Embryonic facial prominence (tissue), 1 donor: ENCODE results near the gene TTC38.
"Not testable (repeated sequence)": the region's sequence is repeated elsewhere in the genome, so short reads cannot be mapped to it uniquely, and the experiment has no call there.

Experiments
- DNase-seq: peaks from one replicate; pipeline ENCODE4 v3.0.0-alpha.2; 2016; ENCODE audit errors: extremely low spot score

The TTC38 gene

DNA sequence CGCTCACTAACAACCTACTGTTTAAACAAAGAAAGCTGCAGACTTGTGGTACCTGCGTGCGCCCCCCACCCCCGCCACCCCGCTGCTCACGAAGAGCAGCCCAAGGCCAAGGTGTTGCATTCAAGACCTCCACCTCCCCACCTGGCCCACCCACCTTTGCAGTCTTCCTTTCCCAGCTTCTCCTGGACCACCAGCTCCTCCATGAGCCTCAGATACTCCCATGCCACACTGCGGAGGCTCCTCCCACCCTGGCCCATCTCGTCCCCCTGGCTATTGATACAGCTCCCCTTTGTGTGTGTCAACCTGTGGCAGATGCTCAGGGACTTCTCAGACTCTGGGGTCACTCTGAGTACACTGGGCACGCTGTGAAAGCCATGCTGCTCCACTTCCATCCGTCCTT lies 21.6 kb upstream of the TTC38 start:
- DNase-seq = no peak

DNA sequence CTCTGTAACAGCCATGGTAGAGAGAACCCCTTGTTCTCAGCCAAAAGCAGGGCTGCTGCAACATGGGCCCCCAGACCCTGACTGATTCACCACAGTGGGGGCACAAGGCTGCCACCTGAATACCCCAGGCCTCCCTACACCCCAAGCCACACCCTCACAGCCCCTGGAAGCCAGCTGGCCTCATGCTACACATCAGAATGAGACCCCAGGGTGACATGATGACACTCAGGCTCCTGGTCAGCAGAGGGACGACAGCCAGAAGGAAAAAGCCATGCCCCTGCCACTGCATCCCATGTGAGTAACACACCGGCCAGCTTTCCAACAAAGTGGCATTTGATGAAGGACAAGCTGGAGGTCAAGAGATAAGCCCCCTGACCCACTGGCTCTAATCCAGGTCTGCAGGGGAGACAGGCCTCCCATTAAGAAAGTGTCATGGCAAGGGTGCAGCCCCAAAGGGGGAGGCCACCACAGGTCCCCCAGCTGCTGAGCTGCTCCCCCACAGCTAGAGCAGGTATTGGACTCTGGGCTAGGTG lies 20.3 kb upstream of the TTC38 start:
- DNase-seq = no peak

DNA sequence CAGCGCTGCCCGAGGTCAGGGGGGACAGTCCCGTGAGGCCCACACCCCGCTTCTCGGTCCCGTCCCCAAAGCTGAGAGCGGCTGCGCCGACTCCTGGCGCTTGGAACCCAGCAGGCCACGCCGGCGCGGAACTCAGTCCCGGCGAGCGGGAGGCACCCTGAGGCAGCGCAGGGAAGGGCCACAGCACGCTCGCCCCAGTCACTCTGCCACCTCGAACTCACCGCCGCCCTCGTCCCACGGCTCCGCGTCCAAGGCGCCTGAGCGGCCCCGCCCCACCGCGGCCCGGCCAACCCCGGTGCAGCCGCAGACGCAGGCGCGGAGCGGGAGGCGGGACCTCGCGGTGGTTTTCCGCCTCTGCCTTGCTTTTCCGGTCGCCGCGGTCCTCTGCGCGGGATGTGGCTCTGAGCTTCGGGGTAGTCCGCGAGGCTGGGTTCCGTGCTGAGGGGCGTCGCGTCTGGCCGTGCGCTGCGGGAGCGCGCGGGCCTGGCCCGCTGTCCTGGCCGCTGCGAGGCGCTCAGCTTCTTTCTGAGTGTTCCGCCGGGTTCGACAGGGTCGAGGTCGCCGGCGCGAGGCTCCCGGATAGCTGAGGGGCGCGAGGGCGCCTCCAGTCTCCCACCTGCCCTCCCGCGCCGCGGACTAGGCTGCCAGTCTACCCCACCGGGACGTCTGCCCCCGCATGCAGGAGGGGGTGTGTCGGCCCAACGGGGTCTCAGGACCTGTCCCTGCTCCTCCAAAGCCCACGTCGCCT lies 17.6 kb upstream of the TTC38 start, which contains the start of gene CDPF1:
TSS of gene CDPF1 (minus strand) at position 259 of the 748 bp plus-strand sequence. CDS start 2,009 bp downstream, outside the sequence.
- DNase-seq = peak; percentile 18

DNA sequence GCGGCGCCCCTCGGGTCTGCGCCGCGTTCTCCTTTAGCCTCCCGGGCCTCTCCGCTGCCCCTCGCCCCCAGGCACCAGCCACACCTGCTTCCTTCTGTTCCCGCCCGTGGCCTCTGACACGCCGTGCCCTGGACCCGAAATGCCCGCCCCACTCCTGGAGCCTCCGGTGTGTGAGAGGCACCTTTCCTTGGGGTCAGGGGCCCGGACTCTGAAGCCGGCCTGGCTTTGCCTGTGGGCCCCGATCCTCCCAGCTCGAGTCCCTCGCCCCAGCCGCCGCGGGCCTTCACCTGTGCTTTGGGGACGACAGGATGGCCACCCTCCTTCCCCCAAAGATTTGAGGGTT lies 17.1 kb upstream of the TTC38 start:
- no peak for DNase-seq

DNA sequence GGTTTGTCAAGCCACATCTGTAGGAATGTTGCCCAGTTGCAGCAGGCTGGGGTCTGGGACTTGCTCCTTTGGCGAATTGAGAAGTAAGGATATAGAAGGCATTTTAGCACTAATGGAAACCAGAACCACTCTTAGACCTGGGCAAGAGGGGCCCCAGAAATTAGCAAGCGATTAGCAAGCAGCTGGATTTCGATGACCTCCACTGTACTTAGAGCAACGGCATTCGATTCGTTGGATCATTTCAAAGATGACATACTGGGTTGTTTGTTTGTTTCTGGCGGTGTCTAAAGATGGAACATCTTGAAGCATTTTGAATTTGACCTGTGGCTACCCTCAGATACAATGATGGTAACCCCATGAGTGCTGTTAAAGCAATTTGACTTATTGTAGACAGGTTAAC lies 16.5 kb upstream of the TTC38 start:
- DNase-seq = no peak

DNA sequence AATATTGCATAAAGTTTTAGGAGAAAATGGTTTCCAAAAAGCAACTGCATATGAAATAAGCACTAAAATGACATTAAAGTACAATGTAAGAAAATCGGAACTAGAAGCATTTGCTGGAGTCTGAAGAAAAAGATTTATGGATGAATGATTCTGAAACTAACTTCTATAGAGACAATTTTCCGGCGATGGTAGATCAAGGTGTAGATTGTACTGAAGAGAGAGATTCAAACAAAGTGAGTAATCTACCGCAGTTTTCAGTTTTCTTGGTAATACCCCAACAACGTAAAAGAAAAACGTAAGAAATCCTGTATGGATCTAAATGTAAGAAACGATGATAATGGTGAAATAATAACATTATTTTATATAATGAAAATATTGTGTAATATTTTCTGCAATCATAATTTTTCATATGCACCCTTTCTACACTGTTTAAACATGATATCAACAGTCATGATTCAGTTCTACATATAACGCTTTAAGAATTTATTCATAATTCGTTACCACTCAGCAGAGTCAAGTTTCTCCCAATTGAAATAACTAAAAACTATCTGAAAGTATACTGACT lies 15.9 kb upstream of the TTC38 start:
- no peak for DNase-seq

DNA sequence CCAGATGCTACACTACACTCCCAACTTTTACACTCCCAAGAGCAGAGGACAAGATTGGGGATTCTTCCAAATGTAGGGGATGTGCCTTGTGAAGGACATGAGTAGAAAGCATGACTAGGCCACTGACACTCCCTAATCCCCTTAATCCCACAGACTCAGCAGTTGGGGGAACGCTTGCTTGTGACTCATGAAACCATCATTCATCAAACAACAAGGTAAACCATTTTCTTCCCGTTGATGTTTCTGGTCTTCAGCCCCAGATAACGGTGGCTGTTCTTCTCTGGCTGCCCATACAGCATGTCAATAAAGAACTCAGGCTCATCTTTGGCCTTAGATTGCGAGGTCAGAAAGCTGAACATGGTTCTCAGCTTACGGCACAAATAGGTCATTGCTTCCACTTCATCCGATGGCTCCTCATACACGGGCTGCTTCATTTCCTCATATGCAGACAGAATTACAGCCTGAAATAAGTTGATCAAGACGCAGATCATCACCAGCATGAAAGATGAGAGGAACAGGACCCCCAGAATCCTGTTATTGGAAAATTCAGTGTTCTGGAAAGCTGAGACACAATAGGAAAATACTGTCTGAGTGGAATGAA lies 11.3 kb upstream of the TTC38 start:
- DNase-seq = no peak

DNA sequence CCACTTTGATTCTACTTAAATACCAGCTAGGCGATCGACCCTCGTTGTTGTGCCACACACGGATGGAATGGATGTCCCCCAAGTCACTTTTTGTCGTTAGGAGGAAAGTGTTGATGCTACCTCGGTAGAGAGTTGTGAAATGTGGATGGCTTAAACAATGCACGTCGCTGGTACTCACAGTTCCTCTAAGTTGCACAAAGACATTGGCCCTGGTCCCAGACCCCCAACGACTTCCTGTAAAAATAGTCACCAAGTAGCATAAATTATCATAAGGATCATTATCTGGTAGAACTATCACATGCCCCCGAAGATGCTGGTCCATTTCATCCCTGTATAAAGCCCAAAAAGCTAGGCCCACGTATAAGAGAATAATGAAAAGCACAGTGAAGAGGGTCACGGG lies 8.4 kb upstream of the TTC38 start:
- no peak for DNase-seq

DNA sequence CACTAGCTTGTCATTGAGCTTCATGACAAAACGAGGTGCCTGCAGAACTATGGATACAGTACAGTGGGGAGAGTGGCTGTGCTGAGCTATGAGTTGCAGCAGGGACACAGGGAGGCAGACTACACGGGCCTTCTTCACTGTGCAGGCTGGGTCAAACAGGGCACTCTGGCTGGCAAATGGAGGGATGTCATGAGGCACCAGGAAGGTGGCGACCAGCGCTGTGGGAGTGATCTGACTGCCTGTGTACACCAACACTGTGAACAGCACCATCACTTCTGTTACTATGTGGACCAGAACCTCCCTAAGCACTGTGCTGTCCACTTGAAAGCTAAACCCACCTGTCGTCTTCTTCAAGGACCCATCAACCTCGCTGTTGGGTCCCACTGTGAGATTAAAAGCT lies 7.8 kb upstream of the TTC38 start:
- no peak for DNase-seq

DNA sequence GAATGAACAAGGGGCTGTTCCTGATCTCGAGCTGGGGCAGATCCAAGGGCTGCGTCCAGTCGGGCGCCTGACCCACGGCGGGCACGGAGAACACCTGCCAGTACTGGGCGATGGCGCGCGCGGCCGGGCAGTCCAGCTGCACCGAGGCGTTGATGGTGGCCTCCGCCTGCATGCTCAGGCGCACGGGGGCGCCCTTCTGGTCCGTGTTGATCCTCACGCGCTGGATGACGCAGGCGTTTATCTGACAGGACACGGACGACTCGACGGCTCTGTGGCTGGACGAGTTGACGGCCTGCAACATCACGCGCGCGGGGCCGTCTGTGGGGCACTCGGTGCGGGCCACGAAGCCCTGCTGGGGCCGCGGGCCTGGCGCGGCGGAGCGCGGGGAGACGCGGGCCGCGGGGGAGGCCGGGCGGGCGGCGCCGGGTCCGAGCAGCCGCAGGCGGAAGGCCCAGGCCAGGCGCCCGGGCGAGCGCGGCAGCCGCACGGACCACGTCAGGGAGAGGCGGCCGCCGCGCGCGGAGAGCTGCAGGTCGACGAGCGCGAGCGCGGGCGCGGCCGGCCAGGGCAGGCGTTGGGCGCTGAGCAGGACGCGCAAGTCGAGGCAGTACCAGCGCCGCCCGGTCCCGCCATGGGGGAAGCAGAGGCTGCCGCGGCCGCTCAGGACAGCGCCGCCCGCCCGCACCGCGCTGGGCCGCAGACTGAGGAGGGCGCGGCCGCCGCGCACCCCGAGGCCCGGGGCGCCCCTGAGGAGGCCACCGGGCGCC lies 5.2 kb upstream of the TTC38 start:
- DNase-seq = no peak

DNA sequence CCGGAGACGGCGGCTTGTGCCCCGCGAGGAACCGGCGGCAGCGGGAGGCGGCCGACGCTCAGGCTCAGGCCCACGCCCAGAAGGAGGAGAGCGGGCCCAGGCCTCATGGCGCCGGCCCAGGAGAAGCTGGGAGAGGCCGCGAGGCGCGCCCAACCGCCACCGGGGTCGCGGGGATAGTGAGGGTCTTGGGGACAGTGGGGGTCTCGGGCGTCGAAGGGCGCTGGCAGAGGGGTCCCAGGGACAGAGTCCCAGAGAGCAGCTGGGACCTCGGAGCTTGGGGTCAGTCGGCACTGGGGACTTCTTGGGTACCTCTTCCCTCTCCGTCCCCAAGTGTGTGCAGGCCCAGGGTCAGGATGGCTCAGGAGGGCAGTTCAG lies 4.6 kb upstream of the TTC38 start, which contains the start of gene PKDREJ:
TSS of gene PKDREJ (minus strand) at position 128 of the 375 bp plus-strand sequence. CDS start at position 107, 21 bp downstream.
- DNase-seq = no peak

DNA sequence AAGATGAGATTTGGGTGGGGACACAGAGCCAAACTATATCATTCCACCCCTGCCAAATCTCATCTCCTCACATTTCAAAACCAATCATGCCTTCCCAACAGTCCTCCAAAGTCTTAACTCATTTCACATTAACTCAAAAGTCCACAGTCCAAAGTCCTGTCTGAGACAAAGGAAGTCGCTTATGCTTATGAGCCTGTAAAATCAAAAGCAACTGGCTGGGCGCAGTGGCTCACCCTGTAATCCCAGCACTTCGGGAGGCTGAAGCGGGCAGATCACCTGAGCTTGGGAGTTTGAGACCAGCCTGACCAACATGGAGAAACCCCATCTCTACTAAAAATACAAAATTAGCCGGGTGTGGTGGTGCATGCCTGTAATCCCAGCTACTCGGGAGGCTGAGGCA lies 3.3 kb upstream of the TTC38 start:
- DNase-seq = not testable (repeated sequence)

DNA sequence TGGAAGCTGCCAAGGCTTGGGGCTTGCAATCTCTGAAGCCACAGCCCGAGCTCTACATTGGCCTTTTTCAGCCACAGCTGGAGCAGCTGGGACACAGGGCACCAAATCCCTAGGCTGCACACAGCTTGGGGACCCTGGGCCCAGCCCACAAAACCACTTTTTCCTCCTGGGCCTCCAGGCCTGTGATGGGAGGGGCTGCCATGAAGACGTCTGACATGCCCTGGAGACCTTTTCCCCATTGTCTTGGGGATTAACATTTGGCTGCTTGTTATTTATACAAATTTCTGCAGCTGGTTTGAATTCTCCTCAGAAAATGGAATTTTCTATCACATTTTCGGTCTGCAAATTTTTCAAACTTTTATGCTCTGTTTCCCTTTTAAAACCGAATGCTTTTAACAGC lies 2.2 kb upstream of the TTC38 start:
- DNase-seq = not testable (repeated sequence)

DNA sequence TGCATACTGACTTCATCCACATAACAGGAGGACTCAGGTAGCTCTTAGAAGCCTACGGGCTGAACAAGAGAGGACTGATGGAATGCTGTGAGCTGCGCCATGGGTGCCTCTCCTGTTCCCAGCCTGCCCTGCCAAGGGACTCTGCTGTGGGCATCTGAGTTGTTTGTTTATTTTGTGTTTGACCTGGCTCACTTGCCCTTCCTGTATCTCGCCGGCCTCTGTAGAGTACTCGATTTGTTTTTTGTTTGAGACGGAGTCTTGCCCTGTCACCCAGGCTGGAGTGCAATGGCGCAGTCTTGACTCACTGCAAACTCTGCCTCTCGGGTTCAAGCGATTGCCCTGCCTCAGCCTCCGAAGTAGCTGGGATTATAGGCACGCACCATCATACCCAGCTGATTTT lies 1.8 kb downstream of the TTC38 start:
- no peak for DNase-seq

DNA sequence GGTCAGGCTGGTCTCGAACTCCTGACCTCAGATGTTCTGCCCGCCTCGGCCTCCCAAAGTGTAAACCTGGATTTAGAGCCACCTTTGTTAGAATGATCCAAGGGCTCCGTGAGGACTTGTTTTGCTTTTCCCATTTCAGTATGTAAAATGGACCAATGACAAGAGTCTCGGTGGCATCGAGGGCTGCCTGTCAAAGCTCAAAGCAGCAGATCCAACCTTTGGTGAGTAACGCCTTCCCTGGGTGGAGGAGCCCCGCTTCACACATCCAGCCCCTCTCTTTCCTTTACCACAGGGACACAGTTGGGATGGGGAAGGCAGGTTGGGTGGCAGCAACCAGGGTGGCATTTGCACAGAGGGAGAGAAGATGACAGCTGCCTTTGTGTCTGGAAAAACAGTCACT lies 4.4 kb downstream of the TTC38 start:
- no peak for DNase-seq

DNA sequence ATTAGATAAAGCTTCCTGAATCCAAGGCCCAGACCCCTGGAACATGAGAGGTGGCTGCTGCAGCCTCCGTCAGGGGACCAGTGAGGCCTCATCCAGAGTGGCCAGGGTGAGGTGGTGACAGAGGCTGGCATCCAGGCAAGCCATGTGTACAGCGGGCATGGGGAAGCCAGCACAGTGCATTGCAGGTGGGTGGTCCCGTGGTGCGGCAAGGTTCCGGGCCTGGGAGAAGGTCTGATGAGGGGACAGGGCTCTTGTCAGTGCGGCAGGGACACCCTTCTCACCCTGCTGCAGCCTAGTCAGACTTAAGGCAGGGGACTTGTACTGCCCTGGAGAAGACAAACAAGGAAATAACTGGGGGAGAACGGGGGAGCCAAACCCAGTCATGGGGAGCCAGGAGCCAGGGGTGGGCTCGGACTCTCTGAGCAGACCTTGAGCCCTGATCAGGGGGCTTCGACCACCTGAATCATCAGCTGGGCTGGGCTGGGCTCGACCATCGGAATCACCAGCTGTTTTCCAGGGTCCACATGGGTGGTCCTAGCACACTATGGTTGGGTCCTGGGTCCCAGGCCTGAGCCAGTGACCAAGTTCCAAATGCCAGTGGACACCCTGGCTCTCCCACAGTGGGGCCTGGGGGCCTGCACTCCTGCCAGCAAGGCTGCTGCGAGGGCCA lies 5.1 kb downstream of the TTC38 start:
- no peak for DNase-seq

DNA sequence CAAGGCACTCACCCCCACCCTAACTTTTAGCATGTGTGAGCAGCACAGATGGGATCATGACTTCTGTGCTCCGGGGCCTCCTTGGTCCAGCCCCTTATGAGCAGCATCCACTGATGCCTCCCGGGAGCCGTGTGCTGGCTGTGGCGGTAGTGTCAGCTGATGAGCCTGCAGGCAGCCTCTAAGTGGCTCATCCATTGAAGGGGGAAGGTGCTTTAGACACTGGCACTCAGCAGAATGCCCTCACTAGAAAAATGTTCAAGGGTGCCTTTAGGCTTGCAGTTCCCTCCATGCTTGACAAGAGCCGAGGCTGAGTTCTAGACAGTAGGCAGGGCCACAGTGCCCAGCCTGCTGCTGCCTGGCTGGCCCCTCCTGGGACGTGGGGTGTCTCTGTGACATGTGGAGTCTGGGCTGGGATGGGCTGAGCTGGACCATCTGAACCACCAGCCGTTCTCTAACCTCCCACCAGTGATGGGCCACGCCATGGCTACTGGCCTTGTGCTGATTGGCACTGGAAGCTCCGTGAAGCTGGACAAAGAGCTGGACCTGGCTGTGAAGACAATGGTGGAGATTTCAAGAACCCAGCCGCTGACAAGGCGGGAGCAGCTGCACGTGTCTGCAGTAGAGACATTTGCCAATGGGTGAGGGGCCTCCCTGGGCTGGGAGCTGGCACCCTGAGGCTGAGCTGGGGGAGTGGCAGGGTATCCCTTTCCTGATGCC lies 5.8 kb downstream of the TTC38 start:
- DNase-seq = no peak

DNA sequence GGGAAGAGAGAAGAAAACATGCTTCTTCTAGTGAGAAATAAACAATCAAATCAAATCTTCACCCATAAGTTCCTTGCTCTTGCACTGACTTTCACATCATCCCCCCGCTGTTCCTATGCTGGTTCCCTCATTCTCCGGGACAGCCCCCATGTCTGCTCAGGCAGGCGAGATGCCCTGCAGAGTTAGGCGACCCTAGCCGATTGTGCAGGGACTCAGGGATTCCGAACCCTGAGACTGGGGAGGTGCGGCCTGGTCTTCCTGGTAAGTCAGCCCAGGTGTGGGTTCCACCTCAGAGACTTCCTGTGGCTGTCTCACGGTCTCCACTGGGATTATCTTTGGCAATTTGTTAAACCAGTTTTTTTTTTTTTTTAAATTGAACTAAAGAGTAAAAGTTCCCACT lies 6.6 kb downstream of the TTC38 start:
- DNase-seq = no peak

DNA sequence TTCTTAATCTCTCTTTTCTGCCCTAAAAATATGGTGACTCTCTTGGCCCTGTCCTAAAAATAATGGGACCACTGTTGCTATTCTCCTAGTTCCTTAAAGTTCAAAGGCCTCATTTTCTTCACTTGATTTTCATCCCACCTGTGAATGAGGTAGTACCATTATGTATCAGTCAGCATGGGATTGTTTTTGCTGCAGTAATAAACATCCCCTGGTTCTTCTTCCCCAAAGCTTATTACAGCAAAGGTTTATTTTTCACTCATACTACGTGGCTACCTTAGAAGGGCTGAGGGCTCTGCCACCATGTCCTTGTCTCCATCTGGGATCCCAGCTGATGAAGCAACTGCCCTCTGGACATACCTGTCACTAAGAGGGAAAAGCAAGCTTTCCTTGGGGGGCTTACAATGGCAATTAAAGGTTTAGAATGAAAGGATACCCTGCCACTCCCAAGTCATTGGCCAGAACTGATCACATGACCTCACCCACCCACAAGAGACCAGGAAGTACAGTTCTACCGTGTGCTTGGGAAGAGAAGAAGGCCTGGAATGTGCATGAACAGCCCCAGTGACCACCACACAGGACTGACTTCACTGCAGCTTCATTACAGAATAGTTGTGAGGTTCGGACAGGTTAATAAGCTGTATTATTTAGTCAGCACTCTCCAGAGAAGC lies 7.8 kb downstream of the TTC38 start:
- DNase-seq = no peak

DNA sequence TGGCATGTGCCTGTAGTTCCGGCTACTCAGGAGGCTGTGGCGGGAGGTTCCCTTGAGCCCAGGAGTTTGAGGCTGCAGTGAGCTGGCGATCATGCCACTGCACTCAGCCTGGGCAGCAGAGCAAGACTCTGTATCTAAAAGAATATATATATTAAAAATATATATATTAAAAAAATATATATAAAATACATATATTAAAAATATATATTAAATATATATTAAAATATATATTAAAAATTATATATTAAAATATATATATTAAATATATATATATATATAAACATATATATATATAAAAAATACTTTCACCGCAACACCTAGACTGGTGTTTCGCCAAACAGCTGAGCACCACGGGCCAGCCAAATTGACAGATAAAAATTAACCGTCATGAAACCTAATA lies 8.8 kb downstream of the TTC38 start:
- no peak for DNase-seq
